Right lobe of liver (tissue), 4 donors: Measurements from ENCODE around the gene SKIDA1.

ENCODE experiments used
- CTCF ChIP-seq, 4 donors: fragments of 200-600 bp in 3 of 4; fragments of 450-650 bp in 1 of 4; IDR thresholded peaks; one replicate each; pipeline versions ENCODE4 v1.5.1 to v1.8.0; 2016 to 2022; ENCODE audit warnings: antibody characterized with exemption in 4 of 4, mild to moderate bottlenecking in 2 of 4
- POLR2A ChIP-seq: fragments of 450-650 bp; IDR thresholded peaks from one replicate; pipeline ENCODE4 v1.6.1; 2017; ENCODE audit warnings: antibody characterized with exemption, mild to moderate bottlenecking
- donor health status: DM: no; HTN: no; CAD: no.
- donor health status: DM: no; HTN: no; CAD: no.
- donor health status: DM: no; HTN: yes; CAD: no.

- TF ChIP-seq CTCF (IDR thresholded peaks at IDR 0.05) (no peak), POLR2A (no peak)
Measured at GRCh38 chr10:21509341-21510240, 15.9 kb downstream of the SKIDA1 start.
